ENCODE measurements around the gene STAC2. TPM values are rescaled to one million over a fixed set of nuclear protein-coding genes. Genes with fewer than 3 reads are reported as not detected.
A peak's percentile ranks its signal among the peaks of the same experiment; 100 is the strongest.

STAC2 gene
- total RNA-seq, 2 experiments from 2014 or later: not detected

- H3K27me3 Mint-ChIP-seq: peaks cover 37% of the 10 kb centered on the region
- intact Hi-C loops (cut with micrococcal nuclease): no loop called here
- POLR2A ChIA-PET: no interaction called here
- peaks cover 14% of the 10 kb centered on the region for H3K4me1 Mint-ChIP-seq (ENCODE audit: low read depth)
- no peak overlapping the region for H3K27ac Mint-ChIP-seq
- H3K9me3 Mint-ChIP-seq: peaks cover 5% of the 10 kb centered on the region
- no peak overlapping the region for H3K4me3 Mint-ChIP-seq
- peaks cover 2% of the 10 kb centered on the region for H3K36me3 Mint-ChIP-seq
- no peak for DNase-seq
- CTCF ChIA-PET: interaction anchor here (0.5 to 6.0 kb wide), 8 partner anchors 8 to 184 kb away, joined by 3 to 124 read pairs (median 26); partner anchors contain the start of gene PLXDC1
Measured at GRCh38 chr17:39166437-39167335, 59.1 kb downstream of the STAC2 start.

DNA sequence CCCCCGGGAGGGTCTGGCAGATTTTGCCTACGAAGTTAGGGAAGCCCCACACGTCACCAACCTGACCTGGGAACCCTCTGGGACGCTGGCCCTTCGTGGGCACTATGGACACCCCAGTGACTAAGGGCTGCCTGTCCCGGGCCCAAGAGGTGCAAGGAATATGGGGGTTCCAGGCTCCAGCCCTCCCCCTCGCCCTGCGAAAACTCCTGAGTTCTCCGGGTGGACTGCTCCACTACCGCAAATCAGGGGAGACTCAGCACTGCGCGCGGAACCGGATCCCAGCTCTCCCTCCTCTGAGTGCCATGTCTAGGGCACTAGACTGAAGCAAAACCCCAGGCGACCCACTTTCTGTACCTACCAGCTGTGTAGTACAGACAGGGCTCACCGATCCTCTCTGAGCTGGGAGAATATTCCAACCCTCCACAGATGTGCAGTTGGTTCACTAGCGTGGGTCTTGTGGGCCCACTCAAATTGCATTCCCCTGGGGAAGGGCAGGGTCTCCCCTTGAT is 59.9 kb downstream of the STAC2 start, which contains the start of gene ARL5C:
Gene ARL5C, minus strand, starts transcription at position 321 of the 509 bp plus-strand sequence. CDS start 401 bp downstream, outside the sequence.
- peak within 1 kb of the TSS; percentile 84 for H3K4me3 Mint-ChIP-seq
- H3K27me3 Mint-ChIP-seq: peaks cover 37% of the 10 kb centered on the region
- POLR2A ChIA-PET: no interaction called here
- no peak for DNase-seq
- H3K27ac Mint-ChIP-seq: no peak within 1 kb of the TSS
- H3K4me1 Mint-ChIP-seq (ENCODE audit: low read depth): peaks cover 14% of the 10 kb centered on the region
- peaks cover 5% of the 10 kb centered on the region for H3K9me3 Mint-ChIP-seq
- peaks cover 2% of the 10 kb centered on the region for H3K36me3 Mint-ChIP-seq
- CTCF ChIA-PET: interaction anchor here (1.4 to 6.0 kb wide), 9 partner anchors 9 to 184 kb away, joined by 4 to 124 read pairs (median 13); partner anchors contain the start of gene PLXDC1
- intact Hi-C loops (cut with micrococcal nuclease): no loop called here

DNA sequence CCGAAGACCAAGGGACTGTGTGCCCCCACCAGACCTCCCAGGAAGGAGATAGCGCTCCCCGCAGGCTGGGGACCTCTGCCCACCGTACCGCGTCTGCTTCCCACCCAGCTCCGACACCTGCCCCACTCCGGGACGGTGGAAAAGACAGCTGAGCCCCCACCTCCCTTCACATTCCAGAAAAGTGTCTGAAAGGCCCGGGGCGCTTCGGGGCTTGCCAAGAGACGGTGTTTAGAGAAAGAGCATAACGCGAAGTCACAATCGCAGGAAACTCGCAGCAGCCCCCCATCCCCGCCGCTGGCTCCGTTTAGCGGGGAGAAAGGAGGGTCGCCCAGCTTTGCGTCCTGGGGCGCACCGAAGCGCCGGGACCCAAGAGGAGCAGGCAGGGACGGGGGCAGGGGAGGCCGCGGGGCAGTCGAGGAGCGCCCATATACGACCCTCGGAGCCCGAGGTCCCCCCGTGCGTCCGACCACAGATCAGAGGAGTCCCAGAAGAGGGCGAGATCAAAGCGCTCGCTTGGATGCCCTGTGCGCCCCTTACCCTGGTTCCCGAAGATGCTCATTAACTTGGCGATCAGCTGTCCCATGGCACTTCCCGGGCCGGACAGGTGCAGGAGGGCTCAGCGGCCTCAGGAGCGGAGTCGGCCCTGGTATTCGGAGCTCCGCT is 60.4 kb downstream of the STAC2 start:
- H3K27me3 Mint-ChIP-seq: peaks cover 37% of the 10 kb centered on the region
- intact Hi-C loops (cut with micrococcal nuclease): no loop called here
- no peak for DNase-seq
- CTCF ChIA-PET: interaction anchor here (0.6 to 6.0 kb wide), 63 partner anchors 10 to 648 kb away, joined by 3 to 124 read pairs (median 4); partner anchors contain the start of genes CACNB1, FBXO47, PLXDC1 and RPL19
- no peak overlapping the region for H3K27ac Mint-ChIP-seq
- H3K4me1 Mint-ChIP-seq (ENCODE audit: low read depth): peaks cover 14% of the 10 kb centered on the region
- H3K36me3 Mint-ChIP-seq: peaks cover 2% of the 10 kb centered on the region
- peaks cover 5% of the 10 kb centered on the region for H3K9me3 Mint-ChIP-seq
- POLR2A ChIA-PET: interaction anchor here (1.0 to 1.3 kb wide), 3 partner anchors 9 to 21 kb away, joined by 3 to 7 read pairs (median 3); no protein-coding TSS in a partner anchor
- peak overlapping the region; percentile 84 for H3K4me3 Mint-ChIP-seq

DNA sequence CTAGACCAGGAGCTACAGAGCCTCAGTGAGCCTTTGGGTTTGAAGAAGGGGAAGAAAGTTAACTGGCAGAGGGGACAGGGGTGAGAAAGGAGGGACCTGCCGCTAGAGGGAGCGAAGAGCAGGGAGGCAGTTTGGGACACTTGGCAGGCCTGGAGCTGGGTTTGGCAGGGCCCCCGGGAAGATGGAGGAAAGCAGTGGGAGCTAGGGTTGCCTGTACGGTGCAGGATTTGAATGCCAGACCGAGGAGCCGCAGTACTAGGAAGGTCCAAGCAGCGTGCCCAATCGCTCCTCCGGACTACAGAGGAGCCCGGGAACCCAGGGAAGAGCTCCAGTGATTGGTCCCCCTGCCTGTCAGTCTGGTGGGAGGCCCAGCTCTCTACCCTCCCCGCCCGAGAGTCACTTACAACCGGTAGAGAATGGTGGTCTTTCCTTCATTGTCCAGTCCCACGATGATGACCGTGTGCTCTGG is 61.0 kb downstream of the STAC2 start:
- Mint-ChIP-seq H3K4me1 (ENCODE audit: low read depth) (peaks cover 14% of the 10 kb centered on the region), H3K9me3 (peaks cover 5% of the 10 kb centered on the region), H3K27ac (no peak overlapping the region), H3K36me3 (peaks cover 2% of the 10 kb centered on the region), H3K27me3 (peaks cover 37% of the 10 kb centered on the region), H3K4me3 (peak overlapping the region; percentile 84)
- ChIA-PET CTCF (interaction anchor here (0.6 to 6.0 kb wide), 65 partner anchors 10 to 648 kb away, joined by 3 to 124 read pairs (median 4); partner anchors contain the start of genes CACNB1, FBXO47, PLXDC1 and RPL19), POLR2A (interaction anchor here (1.0 to 1.3 kb wide), 3 partner anchors 9 to 22 kb away, joined by 3 to 7 read pairs (median 3); no protein-coding TSS in a partner anchor)
- intact Hi-C loops (cut with micrococcal nuclease): no loop called here
- peak; percentile 83 for DNase-seq

DNA sequence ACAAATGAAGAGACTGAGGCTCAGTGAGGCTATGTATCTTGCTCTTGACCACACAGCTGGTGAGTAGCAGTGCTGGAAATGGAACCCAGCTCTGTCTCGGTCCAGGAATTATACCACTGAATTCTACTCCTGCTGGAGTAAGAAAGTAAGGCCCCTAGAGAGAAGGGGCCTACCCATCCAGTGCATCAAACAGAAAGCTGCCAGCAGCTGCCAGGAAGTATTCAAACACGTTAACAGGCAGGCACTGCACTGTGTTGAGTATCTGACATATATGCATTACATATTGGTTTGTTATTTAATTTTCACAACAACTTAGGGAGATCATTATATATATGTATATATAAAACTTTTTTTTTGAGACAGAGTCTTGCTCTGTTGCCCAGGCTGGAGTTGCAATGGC is 63.8 kb downstream of the STAC2 start:
- H3K4me3 Mint-ChIP-seq: no peak overlapping the region
- no peak overlapping the region for H3K27ac Mint-ChIP-seq
- CTCF ChIA-PET: interaction anchor here (0.7 to 1.0 kb wide), 2 partner anchors 9 to 13 kb away, joined by 3 to 4 read pairs; no protein-coding TSS in a partner anchor
- no peaks in the 10 kb centered on the region for H3K36me3 Mint-ChIP-seq
- peaks cover 9% of the 10 kb centered on the region for H3K4me1 Mint-ChIP-seq (ENCODE audit: low read depth)
- peaks cover 23% of the 10 kb centered on the region for H3K27me3 Mint-ChIP-seq
- no peak for DNase-seq
- POLR2A ChIA-PET: no interaction called here
- H3K9me3 Mint-ChIP-seq: no peaks in the 10 kb centered on the region
- intact Hi-C loops (cut with micrococcal nuclease): no loop called here

Other genes with a start within 250 kb of the STAC2 start
- gene PLXDC1, start 74.3 kb downstream of the STAC2 start, total RNA-seq: 1 to 10 TPM; 1.2 to 2.2 TPM
- not detected for gene ARL5C, start 59.8 kb downstream of the STAC2 start, total RNA-seq
- 10 to 100 TPM; 13.6 to 14.1 TPM for gene CACNB1, start 28.3 kb downstream of the STAC2 start, total RNA-seq
- 1,000 to 10,000 TPM; 2,624 to 2,689 TPM for gene RPL19, start 25.7 kb downstream of the STAC2 start, total RNA-seq
- 10 to 100 TPM; 17.4 to 18.3 TPM for gene FBXL20, start 175.7 kb upstream of the STAC2 start, total RNA-seq
- 10 to 100 TPM; 58.9 to 59.7 TPM for gene MED1, start 225.3 kb upstream of the STAC2 start, total RNA-seq
- 10 to 100 TPM; 55.8 to 57.4 TPM for gene CDK12, start 235.5 kb upstream of the STAC2 start, total RNA-seq